Dermis microvascular lymphatic vessel endothelial cell (primary cell): ENCODE measurements around the gene SLC36A1. TPM values are rescaled to one million over a fixed set of nuclear protein-coding genes. Genes with fewer than 3 reads are reported as not detected.

Experiments used
- DNase-seq, 2 donors: peaks; one replicate each; pipeline versions ENCODE4 v3.0.0 to v3.0.0-alpha.2; 2010; ENCODE audit warnings: low read depth in 2 of 2
- total RNA-seq: library from RNA; depleted of rRNA; stranded (reverse); fragments of >200 nt; gene quantifications from 2 replicates; pipeline ENCODE4 v1.2.1, GENCODE V29; 2014

Gene SLC36A1
- total RNA-seq, 1 donor from 2014 or later = 1.9 TPM

DNA sequence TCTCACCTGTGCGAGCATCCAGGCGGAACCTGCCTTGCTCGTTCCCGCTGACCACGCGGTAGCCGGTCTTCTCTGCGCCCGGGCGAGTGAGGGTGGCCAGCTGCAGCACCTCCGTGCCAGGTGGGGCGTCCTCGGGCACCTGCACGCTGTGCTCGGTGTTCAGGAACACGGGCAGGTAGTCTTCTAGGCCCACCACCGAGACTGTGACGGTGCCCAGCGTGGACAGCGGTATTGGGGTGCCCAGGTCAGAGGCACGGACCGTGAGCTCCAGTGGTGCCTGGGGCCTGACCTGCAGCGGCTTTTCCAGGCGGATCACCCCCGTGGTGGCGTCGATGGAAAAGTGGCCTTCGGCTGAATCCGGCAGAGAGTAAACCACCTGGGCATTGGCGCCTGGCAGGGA, 84.2 kb downstream of the SLC36A1 start:
- DNase-seq = no peak

DNA sequence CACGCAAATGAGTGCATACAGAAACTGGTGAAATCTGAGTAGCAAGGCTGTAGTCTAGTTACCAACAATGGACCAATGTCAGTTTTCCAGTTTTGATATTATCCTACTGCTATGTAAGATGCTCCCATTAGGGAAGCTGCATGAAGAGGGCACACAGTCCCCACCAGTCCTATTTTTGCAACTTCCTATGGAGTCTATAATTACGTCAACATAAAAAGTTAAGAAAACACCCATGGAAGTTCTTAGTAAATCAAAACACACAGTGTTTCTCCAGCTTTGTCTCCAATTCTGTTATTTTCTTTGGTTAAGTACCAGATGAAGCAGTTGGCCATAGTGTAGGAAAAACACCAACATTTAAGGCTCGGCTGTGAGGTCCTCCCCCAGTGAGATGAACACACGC, 85.0 kb downstream of the SLC36A1 start:
- no peak for DNase-seq

DNA sequence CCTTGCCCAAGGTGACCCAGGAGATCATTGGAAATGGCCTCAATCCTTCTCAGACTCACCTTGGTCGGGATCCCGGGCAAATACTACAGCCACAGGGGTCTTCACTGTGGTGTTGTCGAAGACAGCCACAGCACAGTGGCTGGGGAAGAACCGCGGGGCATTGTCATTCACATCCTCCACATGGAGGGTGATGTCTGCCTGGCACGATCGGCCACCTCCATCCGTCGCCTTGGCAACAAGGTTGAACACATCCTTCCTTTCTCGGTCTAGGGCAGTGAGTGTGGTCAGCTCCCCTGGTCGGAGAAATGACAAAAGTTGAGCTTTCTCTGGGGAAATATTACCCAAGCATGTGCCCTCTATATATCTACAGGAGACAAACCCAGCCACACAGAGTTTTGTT, 86.9 kb downstream of the SLC36A1 start:
- no peak for DNase-seq

DNA sequence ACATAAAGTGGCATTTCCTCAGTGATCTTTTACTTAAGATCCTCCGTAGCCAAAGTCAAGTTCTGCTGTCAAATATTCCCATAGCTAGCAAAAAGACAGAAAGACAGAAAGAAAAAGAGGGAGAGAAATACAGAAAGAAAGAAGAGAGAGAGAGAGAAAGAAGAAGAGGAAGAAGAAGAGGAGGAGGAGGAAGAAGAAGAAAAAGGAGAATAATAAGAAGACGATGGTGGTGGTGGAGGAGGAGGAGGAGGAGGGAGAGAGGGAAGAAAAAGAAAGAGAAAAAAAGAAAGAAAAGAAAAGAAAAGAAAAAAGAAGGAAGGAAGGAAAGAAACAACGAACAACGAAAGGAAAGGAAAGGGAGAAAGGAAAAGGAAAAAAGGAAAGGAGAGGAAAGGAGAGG, 89.6 kb downstream of the SLC36A1 start:
- no peak for DNase-seq

DNA sequence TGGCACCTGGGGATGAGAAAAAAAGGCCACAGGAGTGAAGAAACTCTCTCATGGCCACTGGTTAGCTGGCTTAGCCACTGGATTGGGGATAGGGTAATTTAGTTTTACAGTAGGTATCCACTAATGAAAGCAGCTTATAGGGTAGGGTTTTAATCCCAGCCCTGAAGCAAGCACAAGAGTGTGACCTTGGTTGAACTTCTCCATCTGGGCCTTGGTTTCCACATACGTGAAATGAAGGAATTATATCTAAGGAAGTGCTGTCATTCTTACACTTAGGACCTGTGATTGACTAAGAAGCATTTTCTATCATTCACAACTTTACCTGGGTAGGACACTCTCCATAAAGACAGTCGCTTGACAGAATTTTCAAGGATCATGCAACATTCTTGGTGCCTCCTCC, 94.2 kb downstream of the SLC36A1 start:
- no peak for DNase-seq

Other genes starting within 250 kb of the SLC36A1 start
- 3.4 and 3.5 TPM in 2 replicates for gene CCDC69, start 223.5 kb upstream of the SLC36A1 start, total RNA-seq
- 9.2 and 14.7 TPM in 2 replicates for gene GM2A, start 194.4 kb upstream of the SLC36A1 start, total RNA-seq
- gene SLC36A3, start 143.8 kb upstream of the SLC36A1 start, total RNA-seq = not detected in 2 replicates
- not detected in 2 replicates for gene SLC36A2, start 100.0 kb upstream of the SLC36A1 start, total RNA-seq
- gene FAT2, start 143.7 kb downstream of the SLC36A1 start, total RNA-seq = not detected in 2 replicates
- 509 and 525 TPM in 2 replicates for gene SPARC, start 239.3 kb downstream of the SLC36A1 start, total RNA-seq